ENCODE data around the gene NR5A2. TPM values are rescaled to one million over a fixed set of nuclear protein-coding genes. Genes with fewer than 3 reads are reported as not detected.
A peak's percentile ranks its signal among the peaks of the same experiment; 100 is the strongest.

Gene NR5A2
- total RNA-seq, 1 donor from 2014 or later, result not detected

DNA sequence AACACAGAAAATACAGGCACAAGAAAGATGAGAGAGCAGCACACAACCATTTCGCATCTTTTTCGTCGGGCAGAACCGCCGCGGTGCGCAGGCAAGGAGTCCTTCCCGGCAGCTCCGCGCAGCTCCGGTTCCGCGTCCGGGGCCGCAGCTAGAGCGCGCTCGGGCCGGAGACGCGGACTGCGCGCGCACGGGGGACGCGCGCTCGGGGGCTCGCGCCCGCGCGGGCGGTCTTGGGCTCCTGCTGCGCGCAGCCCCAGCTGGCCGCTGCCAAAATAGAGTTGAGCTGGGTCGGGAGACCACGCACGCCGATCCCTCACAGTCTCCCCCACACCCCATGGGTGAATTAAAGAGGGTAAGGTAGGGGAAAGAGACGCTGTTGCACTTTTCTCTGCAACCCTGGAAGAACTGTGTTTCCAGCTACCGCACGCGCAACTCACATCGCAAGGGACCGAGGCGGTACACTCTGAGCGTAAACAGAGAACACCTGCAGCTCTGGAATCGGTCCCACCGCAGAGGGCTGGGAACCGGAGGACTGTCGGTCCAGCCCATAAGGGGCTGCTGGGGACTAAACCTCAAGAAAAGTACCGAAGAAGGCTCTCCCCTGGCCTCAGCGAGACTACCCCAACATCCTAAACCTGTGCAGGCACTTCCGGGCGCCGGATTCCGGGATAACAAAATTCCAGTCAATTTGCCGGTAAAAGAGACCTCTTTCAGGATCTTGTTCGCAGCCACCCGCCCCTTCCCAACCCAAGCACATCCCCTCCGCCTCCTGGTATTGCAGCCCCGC is 1.7 kb downstream of the NR5A2 start:
- TF ChIP-seq, protein P1, sequence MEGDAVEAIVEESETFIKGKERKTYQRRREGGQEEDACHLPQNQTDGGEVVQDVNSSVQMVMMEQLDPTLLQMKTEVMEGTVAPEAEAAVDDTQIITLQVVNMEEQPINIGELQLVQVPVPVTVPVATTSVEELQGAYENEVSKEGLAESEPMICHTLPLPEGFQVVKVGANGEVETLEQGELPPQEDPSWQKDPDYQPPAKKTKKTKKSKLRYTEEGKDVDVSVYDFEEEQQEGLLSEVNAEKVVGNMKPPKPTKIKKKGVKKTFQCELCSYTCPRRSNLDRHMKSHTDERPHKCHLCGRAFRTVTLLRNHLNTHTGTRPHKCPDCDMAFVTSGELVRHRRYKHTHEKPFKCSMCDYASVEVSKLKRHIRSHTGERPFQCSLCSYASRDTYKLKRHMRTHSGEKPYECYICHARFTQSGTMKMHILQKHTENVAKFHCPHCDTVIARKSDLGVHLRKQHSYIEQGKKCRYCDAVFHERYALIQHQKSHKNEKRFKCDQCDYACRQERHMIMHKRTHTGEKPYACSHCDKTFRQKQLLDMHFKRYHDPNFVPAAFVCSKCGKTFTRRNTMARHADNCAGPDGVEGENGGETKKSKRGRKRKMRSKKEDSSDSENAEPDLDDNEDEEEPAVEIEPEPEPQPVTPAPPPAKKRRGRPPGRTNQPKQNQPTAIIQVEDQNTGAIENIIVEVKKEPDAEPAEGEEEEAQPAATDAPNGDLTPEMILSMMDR (conservative IDR thresholded peaks at IDR 0.05; ENCODE audit: low read depth, low read length), result no peak
- peak overlapping the region; percentile 37 for H3K4me3 ChIP-seq (ENCODE audit: low read depth, low read length)
- DNase-seq (ENCODE audit: low read depth), result no peak

DNA sequence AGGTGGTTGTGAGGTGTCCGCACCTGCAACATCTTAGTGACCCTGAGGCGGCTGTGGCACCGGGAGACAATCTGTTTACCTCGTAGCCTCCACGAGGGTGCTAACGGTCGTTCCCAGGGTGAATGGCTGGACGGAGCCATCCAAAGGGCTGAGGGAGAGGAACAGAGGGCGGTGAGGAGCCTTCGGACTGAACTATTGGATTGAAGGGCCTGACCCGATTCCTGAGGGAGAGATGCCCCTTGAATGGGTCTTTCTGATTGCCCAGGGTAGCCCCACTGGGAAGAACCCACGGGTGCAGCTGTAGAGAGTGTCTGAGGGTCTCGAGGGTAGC is 2.3 kb downstream of the NR5A2 start:
- no peak for DNase-seq (ENCODE audit: low read depth)
- TF ChIP-seq, protein P1 (conservative IDR thresholded peaks at IDR 0.05; ENCODE audit: low read depth, low read length), result no peak

DNA sequence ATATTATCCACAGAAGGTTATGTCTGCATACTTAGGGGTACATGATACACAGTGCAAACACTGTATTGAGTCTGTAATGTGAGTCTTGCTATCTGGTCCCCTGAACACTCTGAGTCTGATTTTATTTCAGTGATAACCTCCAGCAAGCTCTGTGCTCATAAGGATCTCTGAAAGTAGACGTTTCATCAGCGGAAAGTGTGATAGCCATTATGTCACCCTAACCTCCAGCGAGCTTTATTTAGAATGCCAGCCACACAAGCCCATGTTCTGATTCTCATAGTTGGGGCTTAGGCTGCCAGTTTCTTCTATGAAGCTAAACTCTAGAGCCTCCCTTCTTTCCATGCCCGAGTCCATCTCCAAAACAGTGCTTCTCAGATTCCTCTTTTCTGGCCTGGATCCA is 3.3 kb downstream of the NR5A2 start:
- H3K4me3 ChIP-seq (ENCODE audit: low read depth, low read length), result no peak overlapping the region
- no peak for DNase-seq (ENCODE audit: low read depth)
- TF ChIP-seq, protein P1 (conservative IDR thresholded peaks at IDR 0.05; ENCODE audit: low read depth, low read length), result no peak

More for the DNA sequence above, 2.3 kb downstream of the NR5A2 start:
- no peak overlapping the region for H3K4me3 ChIP-seq (ENCODE audit: low read depth, low read length)

DNA sequence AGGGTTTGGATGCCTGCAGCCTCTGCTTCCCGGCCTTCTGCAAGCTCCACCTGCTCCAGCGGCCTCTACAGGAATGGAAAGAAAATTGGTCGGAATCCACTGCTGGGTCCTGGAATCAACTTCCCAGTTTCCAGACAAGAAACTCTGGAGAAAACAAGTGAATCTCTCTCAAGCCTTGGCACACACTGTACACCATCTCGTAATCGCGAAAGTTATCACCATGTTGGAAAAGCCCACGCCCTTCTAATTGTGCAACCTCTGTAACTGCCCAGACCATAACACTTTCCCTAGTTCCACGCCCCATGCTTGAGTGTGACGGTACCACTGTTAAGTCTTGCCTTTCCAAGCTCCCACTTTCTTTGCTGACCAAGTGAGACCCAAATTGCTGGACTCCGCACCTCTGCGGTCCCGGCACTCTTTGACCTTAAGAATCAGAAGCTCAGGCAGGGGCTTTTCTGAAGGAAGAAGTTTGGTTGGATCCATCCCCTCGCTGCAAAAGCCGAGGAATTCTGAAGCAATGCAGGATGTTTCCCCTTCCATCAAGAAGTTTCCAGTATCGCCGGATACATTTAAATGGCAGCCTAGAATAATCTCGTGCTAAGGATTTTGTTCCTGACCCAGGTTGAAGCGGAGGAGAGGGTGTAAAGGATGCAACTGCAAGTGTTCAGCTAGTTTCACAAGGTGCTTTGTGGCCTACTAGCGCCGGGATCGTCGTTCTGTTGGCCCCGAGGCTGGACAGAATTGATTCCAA is 6.2 kb downstream of the NR5A2 start:
- TF ChIP-seq, protein P1 (conservative IDR thresholded peaks at IDR 0.05; ENCODE audit: low read depth, low read length), result peak; percentile 16
- no peak overlapping the region for H3K4me3 ChIP-seq (ENCODE audit: low read depth, low read length)

DNA sequence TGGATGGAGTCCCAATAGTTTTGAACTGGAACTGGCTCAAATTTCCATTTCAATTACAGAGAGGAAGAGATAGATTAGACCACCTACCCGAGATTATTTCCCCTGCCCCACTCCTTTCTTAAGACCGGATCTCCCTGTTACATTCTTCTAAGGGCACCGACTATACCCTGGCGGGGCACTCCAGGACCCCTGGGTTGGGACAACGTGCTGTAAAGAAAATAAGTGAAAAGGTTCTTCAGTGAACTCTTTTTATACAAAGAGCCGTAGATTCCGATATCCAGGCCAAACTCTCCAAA is 6.7 kb downstream of the NR5A2 start:
- TF ChIP-seq, protein P1 (conservative IDR thresholded peaks at IDR 0.05; ENCODE audit: low read depth, low read length), result no peak
- no peak overlapping the region for H3K4me3 ChIP-seq (ENCODE audit: low read depth, low read length)
- DNase-seq (ENCODE audit: low read depth), result no peak

More for the DNA sequence above, 6.2 kb downstream of the NR5A2 start:
- DNase-seq (ENCODE audit: low read depth), result no peak

DNA sequence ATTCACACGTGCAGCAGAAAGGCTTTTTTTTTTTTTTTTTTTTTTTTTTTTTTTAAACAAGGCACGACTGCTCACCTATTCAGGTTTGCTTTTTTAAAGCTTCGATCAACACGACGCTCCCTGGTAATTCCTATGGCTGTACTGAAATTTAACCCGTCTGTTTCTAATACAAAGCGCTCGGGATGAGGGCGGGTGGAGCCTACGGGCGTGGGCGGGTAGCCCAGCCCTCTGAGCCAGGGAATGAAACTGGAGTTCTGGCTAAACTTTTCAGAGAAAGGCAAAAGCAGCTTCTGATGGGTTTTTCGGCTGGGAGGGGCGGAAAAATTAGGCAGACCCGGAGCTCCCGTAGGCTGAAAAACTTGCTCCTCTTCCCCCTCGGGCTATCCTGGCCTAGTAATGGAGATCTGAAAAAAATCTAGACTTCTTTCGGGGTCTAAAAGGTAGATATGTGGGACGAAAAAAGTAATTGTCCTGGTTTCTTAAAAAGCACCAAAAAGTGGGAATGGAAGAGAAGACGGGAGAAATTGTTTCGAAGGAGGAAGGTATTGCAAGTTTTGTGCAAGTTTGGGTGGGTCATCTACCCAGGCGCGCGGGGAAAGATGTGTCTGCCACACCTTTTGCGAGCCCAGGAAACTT is 7.4 kb downstream of the NR5A2 start:
- no peak overlapping the region for H3K4me3 ChIP-seq (ENCODE audit: low read depth, low read length)
- TF ChIP-seq, protein P1 (conservative IDR thresholded peaks at IDR 0.05; ENCODE audit: low read depth, low read length), result no peak
- no peak for DNase-seq (ENCODE audit: low read depth)
